HepG2 (cell line): ENCODE results near the gene ACTN1. TPM values are rescaled to one million over a fixed set of nuclear protein-coding genes. Genes with fewer than 3 reads are reported as not detected.

Experiments
- ATF1 ChIP-seq: IDR thresholded peaks from 2 replicates; pipeline ENCODE4 v1.6.1; 2016; ENCODE audit warnings: mild to moderate bottlenecking, control low read depth
- ATF5 ChIP-seq: sonication (generic); formaldehyde crosslinking; IDR thresholded peaks from 2 replicates; pipeline ENCODE4 v1.4.0; 2020; ENCODE audit warnings: mild to moderate bottlenecking, low read depth, missing genetic modification reagents
- BHLHE40 ChIP-seq: IDR thresholded peaks from 2 replicates; pipeline ENCODE4 v1.6.1; 2011; ENCODE audit warnings: low read length, improper control_type of control experiment
- DRAP1 ChIP-seq: IDR thresholded peaks from 2 replicates; pipeline ENCODE4 v1.6.1; 2016; ENCODE audit warnings: missing genetic modification reagents, missing compliant biosample characterization
- EEA1 ChIP-seq: sonication (generic); formaldehyde crosslinking; IDR thresholded peaks from 2 replicates; pipeline ENCODE4 v1.5.1; 2020; ENCODE audit warnings: mild to moderate bottlenecking, missing genetic modification reagents, borderline replicate concordance
- GATAD2A ChIP-seq: IDR thresholded peaks from 2 replicates; pipeline ENCODE4 v1.6.1; 2016
- HMG20A ChIP-seq: IDR thresholded peaks from 2 replicates; pipeline ENCODE4 v1.6.1; 2016; ENCODE audit warnings: borderline replicate concordance
- HNF1A ChIP-seq, 2 experiments: sonication (generic) in 1 of 2; formaldehyde crosslinking in 1 of 2; IDR thresholded peaks; 2 replicates each; pipeline versions ENCODE4 v1.4.0 to v1.6.1; 2016 to 2020; ENCODE audit warnings: borderline replicate concordance in 1 of 2, low read depth in 1 of 2, mild to moderate bottlenecking in 1 of 2, missing genetic modification reagents in 1 of 2
- JDP2 ChIP-seq: sonication (generic); formaldehyde crosslinking; IDR thresholded peaks from 2 replicates; pipeline ENCODE4 v1.8.1; 2022; ENCODE audit warnings: missing genetic modification reagents, borderline replicate concordance
- MLLT10 ChIP-seq: sonication (generic); formaldehyde crosslinking; IDR thresholded peaks from 2 replicates; pipeline ENCODE4 v1.4.0; 2020; ENCODE audit warnings: missing genetic modification reagents
- MXD4 ChIP-seq: IDR thresholded peaks from 2 replicates; pipeline ENCODE4 v1.6.1; 2016; ENCODE audit warnings: mild to moderate bottlenecking, missing biosample characterization, missing genetic modification reagents
- RFX1 ChIP-seq: fragments of 450-650 bp; IDR thresholded peaks from 2 replicates; pipeline ENCODE4 v1.6.1; 2017
- SP4 ChIP-seq: sonication (generic); formaldehyde crosslinking; IDR thresholded peaks from 2 replicates; pipeline ENCODE4 v1.8.1; 2023; ENCODE audit warnings: mild to moderate bottlenecking, missing genetic modification reagents
- TGIF2 ChIP-seq: IDR thresholded peaks from 2 replicates; pipeline ENCODE4 v1.6.1; 2016; ENCODE audit warnings: control low read depth, missing compliant biosample characterization
- THAP9 ChIP-seq: sonication (generic); formaldehyde crosslinking; IDR thresholded peaks from 2 replicates; pipeline ENCODE4; 2020; ENCODE audit warnings: missing genetic modification reagents, mild to moderate bottlenecking, borderline replicate concordance
- ZNF564 ChIP-seq: sonication (generic); formaldehyde crosslinking; IDR thresholded peaks from 2 replicates; pipeline ENCODE4 v1.8.1; 2023; ENCODE audit warnings: mild to moderate bottlenecking, missing genetic modification reagents
- ZNF572 ChIP-seq: sonication (generic); formaldehyde crosslinking; IDR thresholded peaks from 2 replicates; pipeline ENCODE4 v1.5.1; 2020; ENCODE audit warnings: mild to moderate bottlenecking, missing genetic modification reagents
- ZNF652 ChIP-seq: IDR thresholded peaks from 2 replicates; pipeline ENCODE4 v1.6.1; 2016; ENCODE audit warnings: low read depth, borderline replicate concordance
- ZNF691 ChIP-seq: sonication (generic); formaldehyde crosslinking; IDR thresholded peaks from 2 replicates; pipeline ENCODE4 v1.4.0; 2020; ENCODE audit warnings: missing genetic modification reagents, low read depth, mild to moderate bottlenecking, borderline replicate concordance
- ZSCAN30 ChIP-seq: sonication (generic); formaldehyde crosslinking; IDR thresholded peaks from 2 replicates; pipeline ENCODE4 v1.5.0; 2020; ENCODE audit warnings: mild to moderate bottlenecking, missing genetic modification reagents
- polyA plus RNA-seq, 8 experiments: library from polyadenylated mRNA; depleted of rRNA in 3 of 8; stranded (reverse) in 7 of 8; unstranded in 1 of 8; fragments of >200 nt; fragmentation: Illumina TruSeq in 4 of 8; extraction: Trizol in 4 of 8; gene quantifications; 2 replicates each; pipeline versions ENCODE4 v1.2.1 to v1.2.3, GENCODE V29; 2011 to 2016; ENCODE audit warnings: low read depth in 4 of 8, missing spikeins in 1 of 8, mixed read lengths in 1 of 8; ENCODE audit not compliant: insufficient read depth in 1 of 8
- total RNA-seq, 5 experiments: library from RNA; depleted of rRNA; stranded (reverse); fragments of >200 nt; fragmentation: Illumina TruSeq; extraction: Trizol; gene quantifications; 2 replicates each; pipeline ENCODE4 v1.2.3, GENCODE V29; 2016; ENCODE audit warnings: low read depth in 1 of 5

The ACTN1 gene
- total and polyA plus RNA-seq, 2 of the 13 experiments (the other 11 are each of a cell fraction or from before 2014, with no cell fraction given) = 58.6 to 162 TPM

- TF ChIP-seq ZSCAN30 (CRISPR knock-in tag) (0 out of 2 replicates have a peak, but pooled peaks have one; percentile 57), DRAP1 (CRISPR knock-in tag) (no peak), JDP2 (CRISPR knock-in tag) (no peak), HNF1A (IDR thresholded peaks at IDR 0.05; ENCODE audit: low read depth) (no peak), HNF1A (CRISPR knock-in tag; IDR thresholded peaks at IDR 0.05; ENCODE audit: borderline replicate concordance) (no peak), TGIF2 (0 out of 2 replicates have a peak, but pooled peaks have one; percentile 5), GATAD2A (peak; percentile 41; the same call in 1 of the 2 replicates), EEA1 (CRISPR knock-in tag) (no peak), SP4 (CRISPR knock-in tag) (no peak; the same call in 1 of the 2 replicates), THAP9 (0 out of 2 replicates have a peak, but pooled peaks have one; percentile 44), BHLHE40 (no peak), RFX1 (no peak), ZNF691 (peak; percentile 42; the same call in 1 of the 2 replicates), ATF1 (CRISPR knock-in tag) (no peak), HMG20A (CRISPR knock-in tag) (no peak), MLLT10 (CRISPR knock-in tag) (no peak), ATF5 (CRISPR knock-in tag) (no peak), ZNF564 (CRISPR knock-in tag) (0 out of 2 replicates have a peak, but pooled peaks have one; percentile 63), ZNF572 (CRISPR knock-in tag) (no peak), MXD4 (CRISPR knock-in tag) (no peak; the same call in 1 of the 2 replicates), ZNF652 (CRISPR knock-in tag) (no peak)
Measured at GRCh38 chr14:68978172-68978911, 760 bp downstream of the ACTN1 start (continued).
